ENCODE data around the gene C9orf153.

Gene C9orf153

GRCh38 chr9:86253577-86253976 lies 5.9 kb downstream of the C9orf153 start:
- TF ChIP-seq ZNF8 (CRISPR knock-in tag; IDR thresholded peaks at IDR 0.05) (no peak), CSDC2 (CRISPR knock-in tag; IDR thresholded peaks at IDR 0.05) (no peak), OSR1 (CRISPR knock-in tag; IDR thresholded peaks at IDR 0.05) (no peak), ARNTL (CRISPR knock-in tag; IDR thresholded peaks at IDR 0.05; ENCODE audit: borderline replicate concordance, low read depth) (no peak)
- no peak for ATAC-seq

DNA sequence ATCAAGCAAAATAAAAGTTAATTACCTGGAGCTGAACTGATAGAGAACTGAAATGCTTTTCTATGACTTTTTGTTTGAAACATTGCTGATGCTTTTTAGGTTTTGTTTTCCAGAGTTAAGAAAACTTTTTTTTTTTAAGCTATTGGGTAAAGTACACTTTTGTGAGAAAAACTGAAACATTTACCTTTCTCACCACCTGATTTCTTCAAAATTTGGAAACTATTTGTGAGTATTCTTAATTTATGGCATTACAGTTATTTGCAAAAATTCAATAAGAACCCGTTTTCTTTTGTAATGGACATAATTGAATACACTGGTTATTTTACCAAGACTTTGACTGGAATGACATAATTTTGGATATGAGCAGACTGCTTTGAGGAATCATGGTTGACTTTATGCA lies 6.6 kb downstream of the C9orf153 start:
- ATAC-seq = no peak
- no peak for TF ChIP-seq ZNF565 (CRISPR knock-in tag; conservative IDR thresholded peaks at IDR 0.05; ENCODE audit: low read depth)
- no peak for TF ChIP-seq ZFP3 (CRISPR knock-in tag; IDR thresholded peaks at IDR 0.05)
- no peak for TF ChIP-seq ARNTL (CRISPR knock-in tag; IDR thresholded peaks at IDR 0.05; ENCODE audit: borderline replicate concordance, low read depth)
- TF ChIP-seq ZC3H10 (CRISPR knock-in tag; IDR thresholded peaks at IDR 0.05) = no peak
- no peak for TF ChIP-seq BACH2 (CRISPR knock-in tag; IDR thresholded peaks at IDR 0.05; ENCODE audit: borderline replicate concordance)
- TF ChIP-seq, protein P1, sequence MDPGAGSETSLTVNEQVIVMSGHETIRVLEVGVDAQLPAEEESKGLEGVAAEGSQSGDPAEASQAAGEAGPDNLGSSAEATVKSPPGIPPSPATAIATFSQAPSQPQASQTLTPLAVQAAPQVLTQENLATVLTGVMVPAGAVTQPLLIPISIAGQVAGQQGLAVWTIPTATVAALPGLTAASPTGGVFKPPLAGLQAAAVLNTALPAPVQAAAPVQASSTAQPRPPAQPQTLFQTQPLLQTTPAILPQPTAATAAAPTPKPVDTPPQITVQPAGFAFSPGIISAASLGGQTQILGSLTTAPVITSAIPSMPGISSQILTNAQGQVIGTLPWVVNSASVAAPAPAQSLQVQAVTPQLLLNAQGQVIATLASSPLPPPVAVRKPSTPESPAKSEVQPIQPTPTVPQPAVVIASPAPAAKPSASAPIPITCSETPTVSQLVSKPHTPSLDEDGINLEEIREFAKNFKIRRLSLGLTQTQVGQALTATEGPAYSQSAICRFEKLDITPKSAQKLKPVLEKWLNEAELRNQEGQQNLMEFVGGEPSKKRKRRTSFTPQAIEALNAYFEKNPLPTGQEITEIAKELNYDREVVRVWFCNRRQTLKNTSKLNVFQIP (CRISPR knock-in tag; IDR thresholded peaks at IDR 0.05; ENCODE audit: borderline replicate concordance, low read depth) = no peak
- TF ChIP-seq, protein P2, sequence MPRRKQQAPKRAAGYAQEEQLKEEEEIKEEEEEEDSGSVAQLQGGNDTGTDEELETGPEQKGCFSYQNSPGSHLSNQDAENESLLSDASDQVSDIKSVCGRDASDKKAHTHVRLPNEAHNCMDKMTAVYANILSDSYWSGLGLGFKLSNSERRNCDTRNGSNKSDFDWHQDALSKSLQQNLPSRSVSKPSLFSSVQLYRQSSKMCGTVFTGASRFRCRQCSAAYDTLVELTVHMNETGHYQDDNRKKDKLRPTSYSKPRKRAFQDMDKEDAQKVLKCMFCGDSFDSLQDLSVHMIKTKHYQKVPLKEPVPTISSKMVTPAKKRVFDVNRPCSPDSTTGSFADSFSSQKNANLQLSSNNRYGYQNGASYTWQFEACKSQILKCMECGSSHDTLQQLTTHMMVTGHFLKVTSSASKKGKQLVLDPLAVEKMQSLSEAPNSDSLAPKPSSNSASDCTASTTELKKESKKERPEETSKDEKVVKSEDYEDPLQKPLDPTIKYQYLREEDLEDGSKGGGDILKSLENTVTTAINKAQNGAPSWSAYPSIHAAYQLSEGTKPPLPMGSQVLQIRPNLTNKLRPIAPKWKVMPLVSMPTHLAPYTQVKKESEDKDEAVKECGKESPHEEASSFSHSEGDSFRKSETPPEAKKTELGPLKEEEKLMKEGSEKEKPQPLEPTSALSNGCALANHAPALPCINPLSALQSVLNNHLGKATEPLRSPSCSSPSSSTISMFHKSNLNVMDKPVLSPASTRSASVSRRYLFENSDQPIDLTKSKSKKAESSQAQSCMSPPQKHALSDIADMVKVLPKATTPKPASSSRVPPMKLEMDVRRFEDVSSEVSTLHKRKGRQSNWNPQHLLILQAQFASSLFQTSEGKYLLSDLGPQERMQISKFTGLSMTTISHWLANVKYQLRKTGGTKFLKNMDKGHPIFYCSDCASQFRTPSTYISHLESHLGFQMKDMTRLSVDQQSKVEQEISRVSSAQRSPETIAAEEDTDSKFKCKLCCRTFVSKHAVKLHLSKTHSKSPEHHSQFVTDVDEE (CRISPR knock-in tag; IDR thresholded peaks at IDR 0.05) = no peak
- no peak for TF ChIP-seq RARB (CRISPR knock-in tag; IDR thresholded peaks at IDR 0.05)
- TF ChIP-seq ZFP30 (CRISPR knock-in tag; IDR thresholded peaks at IDR 0.05) = no peak
- TF ChIP-seq TOX (CRISPR knock-in tag; IDR thresholded peaks at IDR 0.05; ENCODE audit: borderline replicate concordance) = no peak
- no peak for TF ChIP-seq CREB5 (CRISPR knock-in tag; IDR thresholded peaks at IDR 0.05; ENCODE audit: low read depth)
- TF ChIP-seq TCF4 (CRISPR knock-in tag; IDR thresholded peaks at IDR 0.05; ENCODE audit: borderline replicate concordance) = no peak
- TF ChIP-seq CSRNP3 (CRISPR knock-in tag; IDR thresholded peaks at IDR 0.05) = no peak
- TF ChIP-seq SNAI2 (CRISPR knock-in tag; IDR thresholded peaks at IDR 0.05) = no peak
- no peak for TF ChIP-seq ZNF70 (CRISPR knock-in tag; IDR thresholded peaks at IDR 0.05)
- TF ChIP-seq ISL1 (CRISPR knock-in tag; IDR thresholded peaks at IDR 0.05) = no peak
- TF ChIP-seq ZNF8 (CRISPR knock-in tag; IDR thresholded peaks at IDR 0.05) = no peak

- ATAC-seq = no peak
- TF ChIP-seq ZFP3 (CRISPR knock-in tag; IDR thresholded peaks at IDR 0.05) (no peak), ARNTL (CRISPR knock-in tag; IDR thresholded peaks at IDR 0.05; ENCODE audit: borderline replicate concordance, low read depth) (no peak), ZFP30 (CRISPR knock-in tag; IDR thresholded peaks at IDR 0.05) (no peak)
These were observed 9.3 kb downstream of the C9orf153 start for GRCh38 chr9:86250123-86250522.

- ATAC-seq = no peak
- TF ChIP-seq ZC3H10 (CRISPR knock-in tag; IDR thresholded peaks at IDR 0.05) (no peak), ZNF565 (CRISPR knock-in tag; conservative IDR thresholded peaks at IDR 0.05; ENCODE audit: low read depth) (no peak), BACH2 (CRISPR knock-in tag; IDR thresholded peaks at IDR 0.05; ENCODE audit: borderline replicate concordance) (no peak), TCF4 (CRISPR knock-in tag; IDR thresholded peaks at IDR 0.05; ENCODE audit: borderline replicate concordance) (no peak), CSDC2 (CRISPR knock-in tag; IDR thresholded peaks at IDR 0.05) (no peak), RARB (CRISPR knock-in tag; IDR thresholded peaks at IDR 0.05) (no peak), ARNTL (CRISPR knock-in tag; IDR thresholded peaks at IDR 0.05; ENCODE audit: borderline replicate concordance, low read depth) (no peak), SNAI2 (CRISPR knock-in tag; IDR thresholded peaks at IDR 0.05) (no peak), ZNF70 (CRISPR knock-in tag; IDR thresholded peaks at IDR 0.05) (no peak), ESRRG (CRISPR knock-in tag; IDR thresholded peaks at IDR 0.05) (no peak), PPARA (CRISPR knock-in tag; IDR thresholded peaks at IDR 0.05; ENCODE audit: borderline replicate concordance) (no peak), ZNF8 (CRISPR knock-in tag; IDR thresholded peaks at IDR 0.05) (no peak), GLIS3 (CRISPR knock-in tag; IDR thresholded peaks at IDR 0.05) (no peak)
These were observed 10.7 kb downstream of the C9orf153 start for GRCh38 chr9:86248746-86249145.

All from SK-N-SH treated with all-trans-retinoic acid at 6 μM for 48 hours (cell line).